ENCODE results near the gene RBM42.

The RBM42 gene

DNA sequence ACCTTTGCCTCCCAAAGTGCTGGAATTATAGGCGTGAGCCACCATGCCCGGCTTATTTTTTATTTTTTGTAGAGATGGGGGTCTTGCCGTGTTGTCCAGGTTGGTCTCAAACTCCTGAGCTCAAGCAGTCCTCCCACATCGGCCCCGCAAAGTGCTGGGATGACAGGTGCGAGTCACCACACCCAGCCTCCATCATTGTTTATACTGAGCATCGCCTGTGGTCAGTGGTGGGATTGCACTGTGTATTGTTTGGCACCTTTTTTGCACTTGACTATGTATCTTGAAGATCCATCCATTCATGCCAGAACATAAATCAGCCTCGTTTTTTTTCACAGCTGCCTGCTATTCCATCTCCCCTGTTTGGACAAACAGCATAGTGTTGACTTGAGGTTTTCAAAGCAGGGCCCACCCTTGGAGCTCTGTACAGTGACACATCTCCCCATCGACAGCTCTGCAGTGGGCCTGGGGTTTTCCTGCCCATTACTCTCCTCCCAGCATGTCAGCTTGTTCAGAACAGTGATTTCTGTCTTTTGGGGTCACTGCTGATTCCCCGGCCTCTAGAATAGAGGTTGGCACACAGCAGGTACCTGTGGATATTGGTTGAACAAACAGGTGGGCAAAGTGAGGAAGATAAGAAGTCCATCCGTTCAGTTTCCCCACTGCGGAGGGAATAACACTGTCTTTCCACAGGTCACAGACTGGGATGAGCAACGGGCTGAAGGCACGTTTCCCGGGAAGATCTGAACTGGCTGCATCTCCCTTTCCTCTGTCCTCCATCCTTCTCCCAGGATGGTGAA is 29.3 kb downstream of the RBM42 start:
- TF ChIP-seq, protein P1, sequence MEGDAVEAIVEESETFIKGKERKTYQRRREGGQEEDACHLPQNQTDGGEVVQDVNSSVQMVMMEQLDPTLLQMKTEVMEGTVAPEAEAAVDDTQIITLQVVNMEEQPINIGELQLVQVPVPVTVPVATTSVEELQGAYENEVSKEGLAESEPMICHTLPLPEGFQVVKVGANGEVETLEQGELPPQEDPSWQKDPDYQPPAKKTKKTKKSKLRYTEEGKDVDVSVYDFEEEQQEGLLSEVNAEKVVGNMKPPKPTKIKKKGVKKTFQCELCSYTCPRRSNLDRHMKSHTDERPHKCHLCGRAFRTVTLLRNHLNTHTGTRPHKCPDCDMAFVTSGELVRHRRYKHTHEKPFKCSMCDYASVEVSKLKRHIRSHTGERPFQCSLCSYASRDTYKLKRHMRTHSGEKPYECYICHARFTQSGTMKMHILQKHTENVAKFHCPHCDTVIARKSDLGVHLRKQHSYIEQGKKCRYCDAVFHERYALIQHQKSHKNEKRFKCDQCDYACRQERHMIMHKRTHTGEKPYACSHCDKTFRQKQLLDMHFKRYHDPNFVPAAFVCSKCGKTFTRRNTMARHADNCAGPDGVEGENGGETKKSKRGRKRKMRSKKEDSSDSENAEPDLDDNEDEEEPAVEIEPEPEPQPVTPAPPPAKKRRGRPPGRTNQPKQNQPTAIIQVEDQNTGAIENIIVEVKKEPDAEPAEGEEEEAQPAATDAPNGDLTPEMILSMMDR (IDR thresholded peaks at IDR 0.05; ENCODE audit: low read depth, low read length, missing control alignments), result peak; percentile 11
- in situ Hi-C loops (cut with HindIII; ENCODE audit: low sequenced_read_pairs), result no loop called here
- H3K4me3 ChIP-seq (ENCODE audit: low read depth, low read length), result no peak overlapping the region
- no peak for DNase-seq (ENCODE audit: low read depth)

- TF ChIP-seq, protein P1 (IDR thresholded peaks at IDR 0.05; ENCODE audit: low read depth, low read length, missing control alignments), result no peak
- H3K4me3 ChIP-seq (ENCODE audit: low read depth, low read length), result no peak overlapping the region
- no peak for DNase-seq (ENCODE audit: low read depth)
- in situ Hi-C loops (cut with HindIII; ENCODE audit: low sequenced_read_pairs), result no loop called here
Observed at GRCh38 chr19:35661995-35662340, 33.1 kb downstream of the RBM42 start.

DNA sequence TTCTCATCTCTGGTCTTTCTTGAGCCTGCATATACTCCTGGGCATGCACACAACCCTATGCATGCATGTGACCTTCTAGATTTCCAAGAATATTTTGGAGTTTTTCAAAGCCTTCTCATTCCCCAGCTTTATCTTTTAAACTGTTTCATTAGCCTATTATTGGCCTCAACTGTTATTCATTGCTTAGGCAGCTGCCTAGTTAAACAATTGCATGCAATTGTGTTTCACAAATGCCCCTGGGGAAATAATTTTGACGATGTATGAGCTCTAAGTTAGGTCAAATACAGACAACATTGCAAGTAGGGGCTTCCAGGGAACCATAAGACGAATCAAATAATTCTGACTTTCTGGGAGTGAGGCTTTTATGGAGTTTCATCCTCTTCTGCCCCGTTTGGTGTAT is 35.1 kb downstream of the RBM42 start:
- DNase-seq (ENCODE audit: low read depth), result no peak
- H3K4me3 ChIP-seq (ENCODE audit: low read depth, low read length), result no peak overlapping the region
- TF ChIP-seq, protein P1 (IDR thresholded peaks at IDR 0.05; ENCODE audit: low read depth, low read length, missing control alignments), result no peak
- in situ Hi-C loops (cut with HindIII; ENCODE audit: low sequenced_read_pairs), result no loop called here

- in situ Hi-C loops (cut with HindIII; ENCODE audit: low sequenced_read_pairs), result no loop called here
- no peak for DNase-seq (ENCODE audit: low read depth)
- TF ChIP-seq, protein P1 (IDR thresholded peaks at IDR 0.05; ENCODE audit: low read depth, low read length, missing control alignments), result no peak
- H3K4me3 ChIP-seq (ENCODE audit: low read depth, low read length), result no peak overlapping the region
Observed at GRCh38 chr19:35665157-35665556, 36.3 kb downstream of the RBM42 start.

GRCh38 chr19:35665604-35666003 is 36.8 kb downstream of the RBM42 start:
- TF ChIP-seq, protein P1 (IDR thresholded peaks at IDR 0.05; ENCODE audit: low read depth, low read length, missing control alignments), result no peak
- H3K4me3 ChIP-seq (ENCODE audit: low read depth, low read length), result no peak overlapping the region
- no peak for DNase-seq (ENCODE audit: low read depth)
- in situ Hi-C loops (cut with HindIII; ENCODE audit: low sequenced_read_pairs), result no loop called here

DNA sequence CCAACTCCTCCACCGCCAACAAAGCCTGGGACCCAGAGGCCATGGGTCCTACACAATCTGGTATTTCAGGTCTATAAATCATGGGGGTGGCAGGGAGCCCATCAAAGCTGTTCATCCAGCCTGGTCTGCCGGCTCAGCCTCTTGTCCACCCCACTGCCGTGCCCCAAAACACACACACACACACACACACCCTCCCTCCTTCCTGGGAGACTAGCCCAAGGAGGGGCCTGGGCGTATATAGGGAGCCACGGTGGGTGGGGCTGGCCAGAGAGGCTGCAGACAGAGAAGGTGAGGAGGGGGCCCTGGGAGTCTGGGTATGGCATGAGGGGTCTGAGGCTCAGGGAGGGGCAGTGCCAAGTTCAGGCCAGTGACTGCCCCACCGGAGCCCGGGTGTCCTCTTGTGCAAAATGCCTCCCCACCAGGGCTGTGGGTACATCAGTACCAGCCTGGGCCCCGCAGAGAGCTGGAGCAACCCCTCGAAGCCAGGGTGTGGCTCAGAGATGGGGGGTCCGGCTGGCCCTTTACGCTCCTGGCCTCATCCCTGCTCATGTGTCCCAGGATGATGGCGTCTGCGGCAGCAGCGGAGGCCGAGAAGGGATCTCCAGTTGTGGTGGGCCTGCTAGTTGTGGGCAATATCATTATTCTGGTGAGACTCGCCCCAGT is 37.5 kb downstream of the RBM42 start, which contains the start of gene UPK1A:
Gene UPK1A, plus strand, starts transcription at position 267 of the 663 bp plus-strand sequence. Its CDS starts 296 bp downstream, at position 563.
- in situ Hi-C loops (cut with HindIII; ENCODE audit: low sequenced_read_pairs), result no loop called here
- no peak for DNase-seq (ENCODE audit: low read depth)
- TF ChIP-seq, protein P1 (IDR thresholded peaks at IDR 0.05; ENCODE audit: low read depth, low read length, missing control alignments), result no peak
- H3K4me3 ChIP-seq (ENCODE audit: low read depth, low read length), result no peak within 1 kb of the TSS
